ENCODE data around the gene SPATC1L. TPM values are rescaled to one million over a fixed set of nuclear protein-coding genes. Genes with fewer than 3 reads are reported as not detected.

Gene SPATC1L
- total and polyA plus RNA-seq, 2 donors (not counting 1 experiment from before 2014, with no cell fraction given): 11.4 to 15.4 TPM

DNA sequence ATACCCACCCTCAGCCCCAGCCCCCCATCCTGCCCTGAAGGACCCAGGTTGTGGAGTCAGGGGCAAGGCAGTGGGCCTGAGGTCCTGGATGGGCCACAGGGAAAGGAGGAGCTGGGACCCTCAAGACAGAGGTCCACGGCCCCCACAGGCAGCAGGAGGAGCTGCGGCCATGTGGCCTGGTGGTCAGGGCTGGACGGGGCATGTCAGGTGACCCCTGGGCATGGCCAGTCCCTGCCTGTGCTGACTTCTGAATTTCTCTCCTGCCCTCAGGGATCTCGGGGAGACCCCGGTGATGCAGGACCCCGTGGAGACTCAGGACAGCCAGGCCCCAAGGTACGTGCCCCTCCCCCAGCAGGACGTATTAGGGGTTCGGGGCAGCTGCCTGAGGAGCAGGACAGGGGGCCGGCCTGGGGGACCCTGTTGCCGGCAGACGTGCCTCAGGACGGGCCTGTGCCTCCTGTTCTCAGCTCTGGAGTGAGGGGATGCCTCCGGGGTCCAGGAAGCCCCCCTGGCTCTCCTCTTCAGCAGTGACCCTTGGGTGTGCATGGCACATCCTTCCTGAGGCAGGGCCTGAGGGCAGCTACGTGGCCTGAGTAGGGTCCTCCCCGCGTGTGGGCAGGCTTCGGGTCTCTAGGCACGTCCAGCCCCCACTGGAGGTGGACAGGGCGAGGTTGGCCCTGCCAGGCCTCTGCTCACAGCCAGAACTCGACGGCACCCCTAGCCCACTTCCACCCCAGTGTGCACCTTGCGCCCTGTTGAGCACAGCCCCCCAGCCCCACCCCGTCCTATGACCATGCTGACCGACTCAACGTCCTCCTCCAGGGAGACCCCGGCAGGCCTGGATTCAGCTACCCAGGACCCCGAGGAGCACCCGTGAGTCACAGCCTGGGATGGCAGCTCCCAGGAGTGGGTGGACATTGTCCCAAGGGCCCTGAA is 62.7 kb downstream of the SPATC1L start:
- H3K4me1 ChIP-seq (ENCODE audit: control insufficient read depth in 2 of 2, insufficient read depth in 2 of 2, low read length in 2 of 2): no peaks in the 10 kb centered on the region
- H3K79me2 ChIP-seq (ENCODE audit: control insufficient read depth, insufficient read depth, low read length): no peaks in the 10 kb centered on the region
- no peaks in the 10 kb centered on the region for H3K9me3 ChIP-seq (ENCODE audit: control extremely low read depth in 1 of 3, control insufficient read depth in 2 of 3, insufficient read depth in 1 of 3, low read length in 2 of 3)
- TF ChIP-seq, protein P1, sequence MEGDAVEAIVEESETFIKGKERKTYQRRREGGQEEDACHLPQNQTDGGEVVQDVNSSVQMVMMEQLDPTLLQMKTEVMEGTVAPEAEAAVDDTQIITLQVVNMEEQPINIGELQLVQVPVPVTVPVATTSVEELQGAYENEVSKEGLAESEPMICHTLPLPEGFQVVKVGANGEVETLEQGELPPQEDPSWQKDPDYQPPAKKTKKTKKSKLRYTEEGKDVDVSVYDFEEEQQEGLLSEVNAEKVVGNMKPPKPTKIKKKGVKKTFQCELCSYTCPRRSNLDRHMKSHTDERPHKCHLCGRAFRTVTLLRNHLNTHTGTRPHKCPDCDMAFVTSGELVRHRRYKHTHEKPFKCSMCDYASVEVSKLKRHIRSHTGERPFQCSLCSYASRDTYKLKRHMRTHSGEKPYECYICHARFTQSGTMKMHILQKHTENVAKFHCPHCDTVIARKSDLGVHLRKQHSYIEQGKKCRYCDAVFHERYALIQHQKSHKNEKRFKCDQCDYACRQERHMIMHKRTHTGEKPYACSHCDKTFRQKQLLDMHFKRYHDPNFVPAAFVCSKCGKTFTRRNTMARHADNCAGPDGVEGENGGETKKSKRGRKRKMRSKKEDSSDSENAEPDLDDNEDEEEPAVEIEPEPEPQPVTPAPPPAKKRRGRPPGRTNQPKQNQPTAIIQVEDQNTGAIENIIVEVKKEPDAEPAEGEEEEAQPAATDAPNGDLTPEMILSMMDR (IDR thresholded peaks at IDR 0.05): no peak
- no peak for TF ChIP-seq EZH2 (IDR thresholded peaks at IDR 0.05; ENCODE audit: borderline replicate concordance, insufficient read depth, low read depth, low read length, poor library complexity, severe bottlenecking)
- H3K4me2 ChIP-seq (replicated peaks; ENCODE audit: low read depth, low read length, poor library complexity, severe bottlenecking): no peak overlapping the region
- H3K36me3 ChIP-seq (replicated peaks in 1 of 2; ENCODE audit: control extremely low read depth in 1 of 2, control insufficient read depth in 1 of 2, extremely low read depth in 1 of 2, insufficient read depth in 2 of 2, low read length in 1 of 2): no peaks in the 10 kb centered on the region
- ChIA-PET POLR2A (no interaction called here), CTCF (no interaction called here)
- ATAC-seq (ENCODE audit: low read depth) (no peak), DNase-seq (no peak)
- no peaks in the 10 kb centered on the region for H3K27me3 Mint-ChIP-seq
- no peaks in the 10 kb centered on the region for H3K27me3 ChIP-seq (replicated peaks in 1 of 4; ENCODE audit: control extremely low read depth in 1 of 4, control insufficient read depth in 3 of 4, insufficient read depth in 4 of 4, low read length in 3 of 4)
- no peaks in the 10 kb centered on the region for H3K4me1 Mint-ChIP-seq
- no peak overlapping the region for H3K27ac ChIP-seq (ENCODE audit: low read length in 2 of 2)
- no peaks in the 10 kb centered on the region for H4K20me1 ChIP-seq (ENCODE audit: control insufficient read depth, insufficient read depth, low read length, poor library complexity, severe bottlenecking)
- H2AFZ ChIP-seq (ENCODE audit: insufficient read depth, low read depth, low read length, poor library complexity, severe bottlenecking): no peak overlapping the region
- no peaks in the 10 kb centered on the region for H3K9me3 Mint-ChIP-seq (ENCODE audit: insufficient read depth)
- intact Hi-C loops (cut with micrococcal nuclease): no loop called here
- H3K4me3 ChIP-seq (ENCODE audit: control extremely low read depth in 1 of 5, extremely low read depth in 1 of 5, insufficient read depth in 1 of 5, low read depth in 2 of 5, low read length in 4 of 5): no peak overlapping the region
- WGBS (ENCODE audit: insufficient coverage): 85% methylated on average over 29 of the region's 29 CpGs
- H3K9ac ChIP-seq (ENCODE audit: low read length): no peak overlapping the region
- H3K4me3 Mint-ChIP-seq: no peak overlapping the region
- H3K27ac Mint-ChIP-seq: no peak overlapping the region

Data from B cell (primary cell).